ENCODE results near the gene SAC3D1.

The SAC3D1 gene

DNA sequence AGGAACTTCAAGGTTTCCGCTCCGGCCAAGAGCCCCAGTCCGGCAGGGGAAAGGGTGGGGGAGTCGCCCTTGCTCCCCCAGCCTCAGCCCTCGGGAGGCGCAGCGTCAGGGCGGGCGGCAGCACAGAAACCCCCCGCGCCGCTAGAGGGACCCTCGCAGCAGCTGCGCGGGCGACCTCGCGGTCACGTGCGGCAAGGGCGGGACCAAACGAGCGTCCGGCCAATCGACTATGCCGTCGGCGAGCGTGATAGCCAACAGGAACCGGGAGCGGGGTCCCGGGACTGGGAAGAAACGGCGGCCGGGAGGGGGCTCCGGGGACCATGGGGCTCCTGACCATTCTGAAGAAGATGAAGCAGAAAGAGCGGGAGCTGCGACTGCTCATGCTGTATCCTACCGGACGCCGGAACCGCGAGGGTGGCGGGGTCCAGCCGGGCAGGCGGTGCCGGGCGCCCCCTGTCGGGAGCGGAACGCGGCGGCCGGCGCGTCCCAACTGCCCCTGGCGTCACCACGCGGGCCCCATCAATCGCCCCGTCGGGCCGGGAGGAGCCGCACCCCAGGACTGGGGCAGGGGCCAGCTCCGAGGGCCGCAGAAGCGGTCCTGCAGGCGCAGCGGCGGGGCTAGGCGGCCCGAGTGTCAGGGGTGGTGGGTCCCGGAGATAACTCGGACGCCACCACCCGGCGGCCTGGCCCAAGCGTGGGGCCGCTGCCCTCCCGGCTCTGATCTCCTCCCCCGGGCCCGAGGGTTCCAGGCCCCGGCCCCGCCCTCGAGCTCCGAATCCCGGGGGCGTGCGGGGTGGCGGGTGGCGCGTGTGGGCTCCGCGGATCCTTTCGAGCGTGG lies 26.9 kb upstream of the SAC3D1 start, which contains the start of gene ARL2:
Gene ARL2 (plus strand): TSS at position 273 of the 838 bp plus-strand sequence. CDS start 48 bp downstream, at position 321.
- Histone ChIP-seq H3K4me3 (ENCODE audit: insufficient read depth, low read length, poor library complexity, severe bottlenecking) (peak within 1 kb of the TSS; percentile 96), H3F3A (ENCODE audit: insufficient read depth) (0 out of 2 replicates have a peak, but pooled peaks cover 4% of the 10 kb centered on the region), H3K36me3 (ENCODE audit: low read length) (no peaks in the 10 kb centered on the region), H3K9me2 (replicated peaks; ENCODE audit: insufficient read depth, low read length) (no peaks in the 10 kb centered on the region), H3K27ac (ENCODE audit: low read depth, low read length) (peak within 1 kb of the TSS; percentile 88), H3K9me3 (ENCODE audit: insufficient read depth, low read length) (no peaks in the 10 kb centered on the region), H4K20me1 (ENCODE audit: low read depth, low read length) (no peaks in the 10 kb centered on the region), H3K79me2 (ENCODE audit: insufficient read depth, low read length) (peaks cover 24% of the 10 kb centered on the region), H3K9ac (ENCODE audit: low read length) (peak within 1 kb of the TSS; percentile 74), H2AFZ (ENCODE audit: low read depth, low read length, severe bottlenecking) (peak within 1 kb of the TSS; percentile 85), H3K4me2 (ENCODE audit: low read depth, low read length, poor library complexity, severe bottlenecking) (peak within 1 kb of the TSS; percentile 82), H3K27me3 (ENCODE audit: low read length) (no peaks in the 10 kb centered on the region)
- TF ChIP-seq, protein P1, sequence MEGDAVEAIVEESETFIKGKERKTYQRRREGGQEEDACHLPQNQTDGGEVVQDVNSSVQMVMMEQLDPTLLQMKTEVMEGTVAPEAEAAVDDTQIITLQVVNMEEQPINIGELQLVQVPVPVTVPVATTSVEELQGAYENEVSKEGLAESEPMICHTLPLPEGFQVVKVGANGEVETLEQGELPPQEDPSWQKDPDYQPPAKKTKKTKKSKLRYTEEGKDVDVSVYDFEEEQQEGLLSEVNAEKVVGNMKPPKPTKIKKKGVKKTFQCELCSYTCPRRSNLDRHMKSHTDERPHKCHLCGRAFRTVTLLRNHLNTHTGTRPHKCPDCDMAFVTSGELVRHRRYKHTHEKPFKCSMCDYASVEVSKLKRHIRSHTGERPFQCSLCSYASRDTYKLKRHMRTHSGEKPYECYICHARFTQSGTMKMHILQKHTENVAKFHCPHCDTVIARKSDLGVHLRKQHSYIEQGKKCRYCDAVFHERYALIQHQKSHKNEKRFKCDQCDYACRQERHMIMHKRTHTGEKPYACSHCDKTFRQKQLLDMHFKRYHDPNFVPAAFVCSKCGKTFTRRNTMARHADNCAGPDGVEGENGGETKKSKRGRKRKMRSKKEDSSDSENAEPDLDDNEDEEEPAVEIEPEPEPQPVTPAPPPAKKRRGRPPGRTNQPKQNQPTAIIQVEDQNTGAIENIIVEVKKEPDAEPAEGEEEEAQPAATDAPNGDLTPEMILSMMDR (IDR thresholded peaks at IDR 0.05; ENCODE audit: insufficient read depth, low read length, poor library complexity, severe bottlenecking) = peak; percentile 65
- no peak for TF ChIP-seq EZH2phosphoT487 (conservative IDR thresholded peaks at IDR 0.05; ENCODE audit: low read length)

DNA sequence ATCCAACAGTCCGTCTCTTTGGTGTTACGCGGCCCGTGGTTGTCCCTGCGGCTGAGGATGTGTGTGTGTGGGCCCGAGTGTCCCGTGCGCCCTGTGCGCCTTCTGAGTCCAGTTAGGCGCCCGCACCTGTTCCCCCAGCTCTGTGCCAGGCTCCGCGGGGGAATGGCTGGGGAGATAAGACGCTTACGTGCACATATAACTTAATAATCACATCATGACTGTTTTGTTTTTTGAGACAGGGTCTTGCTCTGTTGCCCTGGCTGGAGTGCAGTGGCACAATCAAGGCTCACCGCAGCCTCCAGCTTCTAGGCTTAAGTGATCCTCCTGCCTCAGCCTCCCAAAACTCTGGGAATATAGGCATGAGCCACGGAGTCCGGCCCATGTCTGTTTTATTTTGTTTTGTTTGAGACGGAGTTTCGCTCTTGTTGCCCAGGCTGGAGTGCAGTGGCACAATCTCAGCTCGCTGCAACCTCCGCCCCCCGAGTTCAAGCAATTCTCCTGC lies 26.2 kb upstream of the SAC3D1 start:
- Histone ChIP-seq H3K36me3 (ENCODE audit: low read length) (no peaks in the 10 kb centered on the region), H3K9ac (ENCODE audit: low read length) (peak overlapping the region; percentile 74), H3F3A (ENCODE audit: insufficient read depth) (0 out of 2 replicates have a peak, but pooled peaks cover 4% of the 10 kb centered on the region), H3K27me3 (ENCODE audit: low read length) (no peaks in the 10 kb centered on the region), H3K4me3 (ENCODE audit: insufficient read depth, low read length, poor library complexity, severe bottlenecking) (peak overlapping the region; percentile 96), H3K9me2 (replicated peaks; ENCODE audit: insufficient read depth, low read length) (no peaks in the 10 kb centered on the region), H3K4me2 (ENCODE audit: low read depth, low read length, poor library complexity, severe bottlenecking) (peak overlapping the region; percentile 82), H2AFZ (ENCODE audit: low read depth, low read length, severe bottlenecking) (peak overlapping the region; percentile 85), H3K79me2 (ENCODE audit: insufficient read depth, low read length) (peaks cover 24% of the 10 kb centered on the region), H4K20me1 (ENCODE audit: low read depth, low read length) (no peaks in the 10 kb centered on the region), H3K27ac (ENCODE audit: low read depth, low read length) (peak overlapping the region; percentile 88), H3K9me3 (ENCODE audit: insufficient read depth, low read length) (no peaks in the 10 kb centered on the region)
- no peak for TF ChIP-seq EZH2phosphoT487 (conservative IDR thresholded peaks at IDR 0.05; ENCODE audit: low read length)
- TF ChIP-seq, protein P1 (IDR thresholded peaks at IDR 0.05; ENCODE audit: insufficient read depth, low read length, poor library complexity, severe bottlenecking) = no peak

GRCh38 chr11:65016705-65017104 lies 24.3 kb upstream of the SAC3D1 start:
- no peak overlapping the region for H3K27ac ChIP-seq (ENCODE audit: low read depth, low read length)
- H3F3A ChIP-seq (ENCODE audit: insufficient read depth) = 0 out of 2 replicates have a peak, but pooled peaks cover 4% of the 10 kb centered on the region
- H3K79me2 ChIP-seq (ENCODE audit: insufficient read depth, low read length) = peaks cover 24% of the 10 kb centered on the region
- H2AFZ ChIP-seq (ENCODE audit: low read depth, low read length, severe bottlenecking) = no peak overlapping the region
- no peaks in the 10 kb centered on the region for H3K9me2 ChIP-seq (replicated peaks; ENCODE audit: insufficient read depth, low read length)
- no peaks in the 10 kb centered on the region for H4K20me1 ChIP-seq (ENCODE audit: low read depth, low read length)
- no peak overlapping the region for H3K4me3 ChIP-seq (ENCODE audit: insufficient read depth, low read length, poor library complexity, severe bottlenecking)
- no peaks in the 10 kb centered on the region for H3K27me3 ChIP-seq (ENCODE audit: low read length)
- H3K36me3 ChIP-seq (ENCODE audit: low read length) = no peaks in the 10 kb centered on the region
- H3K9ac ChIP-seq (ENCODE audit: low read length) = no peak overlapping the region
- no peak for TF ChIP-seq EZH2phosphoT487 (conservative IDR thresholded peaks at IDR 0.05; ENCODE audit: low read length)
- TF ChIP-seq, protein P1 (IDR thresholded peaks at IDR 0.05; ENCODE audit: insufficient read depth, low read length, poor library complexity, severe bottlenecking) = no peak
- no peaks in the 10 kb centered on the region for H3K9me3 ChIP-seq (ENCODE audit: insufficient read depth, low read length)
- H3K4me2 ChIP-seq (ENCODE audit: low read depth, low read length, poor library complexity, severe bottlenecking) = no peak overlapping the region
